Mesenchymal stem cell (in vitro differentiated cells and primary cell): ENCODE measurements around the gene CDR2.

ENCODE experiments used
- DNase-seq: peaks from one replicate; pipeline ENCODE4 v3.0.0-alpha.2; 2013
- H2AFZ ChIP-seq: one replicate; pipeline ENCODE4 v1.6.1; 2013; ENCODE audit warnings: low read depth, mild to moderate bottlenecking, control low read depth, inconsistent platforms, low read length, moderate library complexity
- H2AK5ac ChIP-seq: 2 replicates; pipeline ENCODE4 v1.6.1; 2013; ENCODE audit warnings: low read length, moderate library complexity, mild to moderate bottlenecking, inconsistent platforms; ENCODE audit not compliant: severe bottlenecking
- H2BK120ac ChIP-seq: one replicate; pipeline ENCODE4 v1.6.1; 2013; ENCODE audit warnings: low read depth, mild to moderate bottlenecking, inconsistent platforms, low read length, moderate library complexity
- H2BK12ac ChIP-seq, 2 experiments: one replicate each; pipeline ENCODE4 v1.6.1; 2013; ENCODE audit warnings: inconsistent platforms in 2 of 2, low read length in 2 of 2, mild to moderate bottlenecking in 2 of 2, moderate library complexity in 2 of 2, control low read depth in 1 of 2
- H2BK15ac ChIP-seq: one replicate; pipeline ENCODE4 v1.6.1; 2013; ENCODE audit warnings: mild to moderate bottlenecking, low read depth, inconsistent platforms; ENCODE audit not compliant: poor library complexity, severe bottlenecking
- H2BK5ac ChIP-seq: 2 replicates; pipeline ENCODE4 v1.6.1; 2013; ENCODE audit warnings: low read depth, mild to moderate bottlenecking, low read length, control low read depth, inconsistent platforms; ENCODE audit not compliant: poor library complexity, severe bottlenecking
- H3K14ac ChIP-seq, 2 experiments: one replicate each; pipeline ENCODE4 v1.6.1; 2013; ENCODE audit warnings: inconsistent platforms in 2 of 2, low read length in 2 of 2, control low read depth in 1 of 2, mild to moderate bottlenecking in 1 of 2, moderate library complexity in 1 of 2
- H3K18ac ChIP-seq, 2 experiments: one replicate each; pipeline ENCODE4 v1.6.1; 2013; ENCODE audit warnings: inconsistent platforms in 2 of 2, low read length in 2 of 2, control low read depth in 1 of 2, low read depth in 1 of 2, mild to moderate bottlenecking in 1 of 2
- H3K23ac ChIP-seq, 2 experiments: one replicate each; pipeline ENCODE4 v1.6.1; 2013; ENCODE audit warnings: inconsistent platforms in 2 of 2, low read length in 2 of 2, mild to moderate bottlenecking in 2 of 2, moderate library complexity in 2 of 2, control low read depth in 1 of 2
- H3K27ac ChIP-seq: 2 replicates; pipeline ENCODE4 v1.5.1; 2013; ENCODE audit warnings: mild to moderate bottlenecking, moderate library complexity, low read length, control low read depth, inconsistent platforms; ENCODE audit not compliant: poor library complexity, severe bottlenecking
- H3K27me3 ChIP-seq, 2 experiments: 2 replicates each; pipeline versions ENCODE4 v1.6.1 to v1.7.0; 2013; ENCODE audit warnings: low read length in 2 of 2, mild to moderate bottlenecking in 2 of 2, moderate library complexity in 2 of 2, control low read depth in 1 of 2, inconsistent platforms in 1 of 2; ENCODE audit not compliant: control insufficient read depth in 1 of 2, insufficient read depth in 1 of 2
- H3K36me3 ChIP-seq, 2 experiments: 2 replicates each; pipeline versions ENCODE4 v1.6.1 to v1.7.0; 2013; ENCODE audit warnings: low read length in 2 of 2, control low read depth in 1 of 2, inconsistent platforms in 1 of 2, low read depth in 1 of 2, mild to moderate bottlenecking in 1 of 2; ENCODE audit not compliant: insufficient read depth in 2 of 2, control insufficient read depth in 1 of 2
- H3K4ac ChIP-seq, 2 experiments: one replicate each; pipeline ENCODE4 v1.6.1; 2013; ENCODE audit warnings: inconsistent platforms in 2 of 2, low read length in 2 of 2, mild to moderate bottlenecking in 2 of 2, moderate library complexity in 2 of 2, control low read depth in 1 of 2, low read depth in 1 of 2
- H3K4me1 ChIP-seq: 2 replicates; pipeline ENCODE4 v1.6.1; 2013; ENCODE audit warnings: low read depth, low read length, control low read depth; ENCODE audit not compliant: control insufficient read depth, insufficient read depth
- H3K4me2 ChIP-seq: 2 replicates; pipeline ENCODE4 v1.6.1; 2013; ENCODE audit warnings: low read length, mild to moderate bottlenecking, inconsistent platforms; ENCODE audit not compliant: poor library complexity, severe bottlenecking
- H3K4me3 ChIP-seq, 2 experiments: 2 replicates each; pipeline versions ENCODE4 v1.5.1 to v1.7.0; 2013; ENCODE audit warnings: low read length in 2 of 2, mild to moderate bottlenecking in 2 of 2, control low read depth in 1 of 2, low read depth in 1 of 2; ENCODE audit not compliant: insufficient read depth in 1 of 2
- H3K79me1 ChIP-seq: replicated peaks from 2 replicates; pipeline ENCODE4 v1.6.1; 2013; ENCODE audit warnings: mild to moderate bottlenecking, control low read depth, low read length, inconsistent platforms; ENCODE audit not compliant: poor library complexity, severe bottlenecking
- H3K9ac ChIP-seq: 2 replicates; pipeline ENCODE4 v1.7.0; 2013; ENCODE audit warnings: mild to moderate bottlenecking, low read length, moderate library complexity
- H3K9me3 ChIP-seq: 2 replicates; pipeline ENCODE4 v1.7.0; 2013; ENCODE audit warnings: mild to moderate bottlenecking, low read length; ENCODE audit not compliant: control insufficient read depth
- H4K8ac ChIP-seq: one replicate; pipeline ENCODE4 v1.6.1; 2013; ENCODE audit warnings: inconsistent platforms, mild to moderate bottlenecking, low read length, moderate library complexity
- H4K91ac ChIP-seq: one replicate; pipeline ENCODE4 v1.6.1; 2013; ENCODE audit warnings: mild to moderate bottlenecking, low read length, inconsistent platforms
- WGBS: methylation state at CpG from one replicate; pipeline ENCODE4 v1.1.7; 2013; ENCODE audit warnings: mixed read lengths; 5-methylcytosine and 5-hydroxymethylcytosine counted together

The CDR2 gene

GRCh38 chr16:22397931-22398330 lies 23.5 kb upstream of the CDR2 start:
- Histone ChIP-seq H3K27me3 (no peaks in the 10 kb centered on the region), H3K14ac (no peak overlapping the region), H2BK12ac (no peak overlapping the region), H4K8ac (no peak overlapping the region), H3K23ac (no peak overlapping the region), H3K4me2 (no peak overlapping the region), H3K4me3 (no peak overlapping the region), H4K91ac (no peak overlapping the region), H2AFZ (no peak overlapping the region), H3K9me3 (no peaks in the 10 kb centered on the region), H3K79me1 (no peaks in the 10 kb centered on the region), H3K36me3 (no peaks in the 10 kb centered on the region), H2BK5ac (no peak overlapping the region), H2BK15ac (no peak overlapping the region), H3K9ac (peak overlapping the region; percentile 36), H3K18ac (no peak overlapping the region), H3K4me1 (peaks cover 10% of the 10 kb centered on the region), H2BK120ac (no peak overlapping the region), H3K4ac (no peak overlapping the region), H3K27ac (peak overlapping the region; percentile 48), H2AK5ac (no peak overlapping the region)
- DNase-seq, result no peak

- no peak overlapping the region for H2AFZ ChIP-seq
- no peak overlapping the region for H2BK5ac ChIP-seq
- no peaks in the 10 kb centered on the region for H3K27me3 ChIP-seq
- no peak overlapping the region for H2AK5ac ChIP-seq
- H3K4me3 ChIP-seq, result no peak overlapping the region
- no peak overlapping the region for H3K4me2 ChIP-seq
- peak overlapping the region; percentile 21 for H3K9ac ChIP-seq
- no peak overlapping the region for H2BK12ac ChIP-seq
- no peaks in the 10 kb centered on the region for H3K36me3 ChIP-seq
- H3K4me1 ChIP-seq, result peaks cover 10% of the 10 kb centered on the region
- H3K23ac ChIP-seq, result no peak overlapping the region
- no peak overlapping the region for H3K18ac ChIP-seq
- H3K79me1 ChIP-seq, result no peaks in the 10 kb centered on the region
- DNase-seq, result peak; percentile 85
- no peaks in the 10 kb centered on the region for H3K9me3 ChIP-seq
- H3K14ac ChIP-seq, result no peak overlapping the region
- no peak overlapping the region for H3K4ac ChIP-seq
- no peak overlapping the region for H2BK15ac ChIP-seq
- H4K91ac ChIP-seq, result no peak overlapping the region
- H3K27ac ChIP-seq, result peak overlapping the region; percentile 84
- no peak overlapping the region for H2BK120ac ChIP-seq
- WGBS, result no CpG with 5 or more reads among the region's 1 CpG
- H4K8ac ChIP-seq, result no peak overlapping the region
Measured at GRCh38 chr16:22397464-22397863, 23.0 kb upstream of the CDR2 start.

- Histone ChIP-seq H3K4me2 (no peak overlapping the region), H3K18ac (no peak overlapping the region), H3K23ac (no peak overlapping the region), H2BK12ac (no peak overlapping the region), H3K36me3 (no peaks in the 10 kb centered on the region), H3K4me1 (peaks cover 9% of the 10 kb centered on the region), H4K91ac (no peak overlapping the region), H3K14ac (no peak overlapping the region), H2BK120ac (no peak overlapping the region), H2BK5ac (no peak overlapping the region), H4K8ac (no peak overlapping the region), H3K27me3 (no peaks in the 10 kb centered on the region), H3K9me3 (no peaks in the 10 kb centered on the region), H2BK15ac (no peak overlapping the region), H3K4ac (no peak overlapping the region), H2AK5ac (no peak overlapping the region), H3K79me1 (no peaks in the 10 kb centered on the region), H3K27ac (no peak overlapping the region), H2AFZ (no peak overlapping the region), H3K9ac (no peak overlapping the region), H3K4me3 (no peak overlapping the region)
- DNase-seq, result no peak
- 99% methylated on average over 4 of the region's 4 CpGs for WGBS
Measured at GRCh38 chr16:22395960-22396359, 21.5 kb upstream of the CDR2 start.

- no peak overlapping the region for H3K4ac ChIP-seq
- no peak overlapping the region for H2AFZ ChIP-seq
- H3K4me2 ChIP-seq, result no peak overlapping the region
- H2BK12ac ChIP-seq, result no peak overlapping the region
- no peak overlapping the region for H3K4me3 ChIP-seq
- no peak overlapping the region for H2BK5ac ChIP-seq
- peaks cover 8% of the 10 kb centered on the region for H3K4me1 ChIP-seq
- H3K36me3 ChIP-seq, result no peaks in the 10 kb centered on the region
- no peaks in the 10 kb centered on the region for H3K27me3 ChIP-seq
- WGBS, result no CpG with 5 or more reads among the region's 1 CpG
- no peak overlapping the region for H3K9ac ChIP-seq
- no peak overlapping the region for H3K27ac ChIP-seq
- no peak overlapping the region for H4K8ac ChIP-seq
- H4K91ac ChIP-seq, result no peak overlapping the region
- H3K14ac ChIP-seq, result no peak overlapping the region
- no peak overlapping the region for H2BK15ac ChIP-seq
- no peak overlapping the region for H2AK5ac ChIP-seq
- no peak overlapping the region for H2BK120ac ChIP-seq
- no peak for DNase-seq
- H3K18ac ChIP-seq, result no peak overlapping the region
- H3K9me3 ChIP-seq, result no peaks in the 10 kb centered on the region
- no peak overlapping the region for H3K23ac ChIP-seq
- H3K79me1 ChIP-seq, result no peaks in the 10 kb centered on the region
Measured at GRCh38 chr16:22394121-22394520, 19.7 kb upstream of the CDR2 start.
